AG04450 (cell line): ENCODE measurements around the gene SYTL3. TPM values are rescaled to one million over a fixed set of nuclear protein-coding genes. Genes with fewer than 3 reads are reported as not detected.

Experiments
- CTCF ChIA-PET: fragments of 300-600, 350-600 bp; formaldehyde crosslinking; extraction: SDS; loops from one replicate; lab custom pipeline; 2022; ENCODE audit warnings: antibody characterized with exemption, inconsistent platforms; lab: Charles Lee
- POLR2A ChIA-PET: fragments of 350-600 bp; formaldehyde crosslinking; extraction: SDS; loops from one replicate; lab custom pipeline; 2021; ENCODE audit warnings: antibody characterized with exemption, inconsistent platforms; lab: Yijun Ruan, JAX
- DNase-seq: peaks from one replicate; pipeline ENCODE4 v3.0.0-alpha.2; 2011; ENCODE audit warnings: low read depth, low spot score
- H3K27ac ChIP-seq: one replicate; pipeline ENCODE4 v1.5.1; 2012; ENCODE audit warnings: low read depth, low read length, control low read depth
- H3K27me3 ChIP-seq: one replicate; pipeline ENCODE4 v1.6.0; 2012; ENCODE audit warnings: low read length; ENCODE audit not compliant: control insufficient read depth, insufficient read depth
- H3K4me3 ChIP-seq: 2 replicates; pipeline ENCODE4 v1.5.1; 2011; ENCODE audit warnings: mild to moderate bottlenecking, low read depth, low read length, control low read depth
- H3K9me3 ChIP-seq: 2 replicates; pipeline ENCODE4 v1.5.1; 2012; ENCODE audit warnings: low read length; ENCODE audit not compliant: control insufficient read depth, insufficient read depth
- polyA plus RNA-seq: library from polyadenylated mRNA; depleted of rRNA; stranded (reverse); fragments of >200 nt; gene quantifications from 2 replicates; pipeline ENCODE4 v1.2.3, GENCODE V29; 2011
- TF ChIP-seq, protein P1 (sequence below): IDR thresholded peaks from 2 replicates; pipeline ENCODE4 v1.5.1; 2011; ENCODE audit warnings: low read depth, low read length, control low read depth, inconsistent platforms

The SYTL3 gene
- polyA plus RNA-seq, 1 experiment = 1.6 TPM

DNA sequence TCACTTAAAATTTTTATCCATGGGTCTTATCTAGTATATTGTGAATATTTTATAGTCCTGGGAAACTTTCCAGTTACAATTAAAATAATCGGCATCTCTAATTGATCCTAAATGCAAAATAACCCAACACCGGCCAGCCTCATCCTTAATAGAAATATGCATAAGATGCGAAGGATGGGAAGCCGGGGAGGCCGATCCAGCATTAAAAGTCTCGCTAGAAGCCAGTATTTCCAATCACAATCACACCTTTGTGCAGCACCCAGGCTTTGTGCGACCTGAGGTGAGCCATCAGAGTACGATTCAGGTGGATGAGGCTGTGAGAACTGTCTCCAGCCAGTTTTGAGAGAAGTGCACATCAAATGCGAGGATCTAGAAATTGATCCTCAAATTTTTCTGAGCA is 104.0 kb downstream of the SYTL3 start:
- Histone ChIP-seq H3K9me3 (no peaks in the 10 kb centered on the region), H3K27me3 (no peaks in the 10 kb centered on the region), H3K27ac (no peak overlapping the region), H3K4me3 (no peak overlapping the region)
- no peak for DNase-seq
- ChIA-PET CTCF (no interaction called here), POLR2A (no interaction called here)
- TF ChIP-seq, protein P1, sequence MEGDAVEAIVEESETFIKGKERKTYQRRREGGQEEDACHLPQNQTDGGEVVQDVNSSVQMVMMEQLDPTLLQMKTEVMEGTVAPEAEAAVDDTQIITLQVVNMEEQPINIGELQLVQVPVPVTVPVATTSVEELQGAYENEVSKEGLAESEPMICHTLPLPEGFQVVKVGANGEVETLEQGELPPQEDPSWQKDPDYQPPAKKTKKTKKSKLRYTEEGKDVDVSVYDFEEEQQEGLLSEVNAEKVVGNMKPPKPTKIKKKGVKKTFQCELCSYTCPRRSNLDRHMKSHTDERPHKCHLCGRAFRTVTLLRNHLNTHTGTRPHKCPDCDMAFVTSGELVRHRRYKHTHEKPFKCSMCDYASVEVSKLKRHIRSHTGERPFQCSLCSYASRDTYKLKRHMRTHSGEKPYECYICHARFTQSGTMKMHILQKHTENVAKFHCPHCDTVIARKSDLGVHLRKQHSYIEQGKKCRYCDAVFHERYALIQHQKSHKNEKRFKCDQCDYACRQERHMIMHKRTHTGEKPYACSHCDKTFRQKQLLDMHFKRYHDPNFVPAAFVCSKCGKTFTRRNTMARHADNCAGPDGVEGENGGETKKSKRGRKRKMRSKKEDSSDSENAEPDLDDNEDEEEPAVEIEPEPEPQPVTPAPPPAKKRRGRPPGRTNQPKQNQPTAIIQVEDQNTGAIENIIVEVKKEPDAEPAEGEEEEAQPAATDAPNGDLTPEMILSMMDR = no peak

DNA sequence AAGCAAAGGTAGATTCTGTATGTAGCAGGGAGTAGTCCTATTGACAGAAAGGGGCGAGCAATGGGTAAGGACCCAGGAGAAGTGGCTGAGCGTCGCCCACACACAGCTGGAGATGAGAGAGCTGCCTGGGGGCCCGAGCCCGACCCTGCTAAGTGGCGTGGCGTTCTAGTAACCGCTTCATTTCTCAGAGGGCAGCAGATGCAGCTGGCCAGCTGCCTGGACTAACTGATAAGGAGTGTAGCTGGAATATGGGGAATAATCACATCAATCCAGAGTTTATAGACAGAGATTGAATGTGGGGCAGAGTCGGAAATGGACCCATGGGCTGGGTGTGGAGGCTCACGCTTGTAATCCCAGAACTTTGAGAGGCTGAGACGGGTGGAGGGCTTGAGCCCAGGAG is 104.9 kb downstream of the SYTL3 start:
- Histone ChIP-seq H3K9me3 (no peaks in the 10 kb centered on the region), H3K27ac (no peak overlapping the region), H3K27me3 (no peaks in the 10 kb centered on the region), H3K4me3 (no peak overlapping the region)
- ChIA-PET CTCF (no interaction called here), POLR2A (no interaction called here)
- TF ChIP-seq, protein P1 = no peak
- no peak for DNase-seq

DNA sequence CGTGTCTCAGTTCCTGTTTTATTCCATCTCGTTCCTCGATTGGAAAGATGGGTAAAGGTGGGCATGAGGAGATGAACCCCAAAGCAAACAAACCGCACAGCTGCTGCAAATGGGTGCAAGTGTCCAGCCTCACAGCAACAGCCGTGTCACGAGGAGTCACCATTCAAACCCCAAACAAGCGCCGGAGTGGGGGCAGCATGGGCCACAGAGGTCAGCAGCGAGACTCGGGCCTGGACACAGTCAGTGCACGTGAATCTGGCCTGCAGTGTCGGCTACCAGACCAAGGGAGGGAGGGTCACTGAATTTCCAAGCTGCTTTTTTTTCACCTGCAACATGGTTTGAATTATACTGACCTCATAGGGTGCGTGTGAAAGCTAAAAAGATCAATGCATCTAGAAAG is 105.8 kb downstream of the SYTL3 start:
- H3K9me3 ChIP-seq = no peaks in the 10 kb centered on the region
- no peak for DNase-seq
- H3K27ac ChIP-seq = no peak overlapping the region
- CTCF ChIA-PET = no interaction called here
- H3K27me3 ChIP-seq = no peaks in the 10 kb centered on the region
- H3K4me3 ChIP-seq = no peak overlapping the region
- TF ChIP-seq, protein P1 = no peak
- POLR2A ChIA-PET = no interaction called here

DNA sequence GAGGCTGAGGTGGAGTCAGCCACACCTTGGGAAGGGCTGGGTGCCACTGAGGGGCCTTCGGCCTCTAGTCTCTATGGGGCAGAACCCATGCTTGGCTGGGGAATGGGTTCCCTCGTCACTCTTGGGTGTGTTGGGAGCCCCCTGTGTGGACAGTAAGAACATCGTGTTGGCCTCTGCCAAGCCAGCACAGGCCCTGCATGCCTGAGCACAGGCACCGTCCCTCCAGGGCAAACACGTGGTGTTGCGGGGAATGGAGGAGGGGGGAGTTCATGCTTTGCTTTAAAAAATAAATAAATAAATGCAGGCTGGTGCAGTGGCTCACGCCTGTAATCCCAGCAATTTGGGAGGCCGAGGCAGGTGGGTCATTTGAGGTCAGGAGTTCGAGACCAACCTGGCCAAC is 106.3 kb downstream of the SYTL3 start:
- TF ChIP-seq, protein P1 = no peak
- no peak for DNase-seq
- Histone ChIP-seq H3K4me3 (no peak overlapping the region), H3K27ac (no peak overlapping the region), H3K9me3 (no peaks in the 10 kb centered on the region), H3K27me3 (no peaks in the 10 kb centered on the region)
- ChIA-PET CTCF (no interaction called here), POLR2A (no interaction called here)

DNA sequence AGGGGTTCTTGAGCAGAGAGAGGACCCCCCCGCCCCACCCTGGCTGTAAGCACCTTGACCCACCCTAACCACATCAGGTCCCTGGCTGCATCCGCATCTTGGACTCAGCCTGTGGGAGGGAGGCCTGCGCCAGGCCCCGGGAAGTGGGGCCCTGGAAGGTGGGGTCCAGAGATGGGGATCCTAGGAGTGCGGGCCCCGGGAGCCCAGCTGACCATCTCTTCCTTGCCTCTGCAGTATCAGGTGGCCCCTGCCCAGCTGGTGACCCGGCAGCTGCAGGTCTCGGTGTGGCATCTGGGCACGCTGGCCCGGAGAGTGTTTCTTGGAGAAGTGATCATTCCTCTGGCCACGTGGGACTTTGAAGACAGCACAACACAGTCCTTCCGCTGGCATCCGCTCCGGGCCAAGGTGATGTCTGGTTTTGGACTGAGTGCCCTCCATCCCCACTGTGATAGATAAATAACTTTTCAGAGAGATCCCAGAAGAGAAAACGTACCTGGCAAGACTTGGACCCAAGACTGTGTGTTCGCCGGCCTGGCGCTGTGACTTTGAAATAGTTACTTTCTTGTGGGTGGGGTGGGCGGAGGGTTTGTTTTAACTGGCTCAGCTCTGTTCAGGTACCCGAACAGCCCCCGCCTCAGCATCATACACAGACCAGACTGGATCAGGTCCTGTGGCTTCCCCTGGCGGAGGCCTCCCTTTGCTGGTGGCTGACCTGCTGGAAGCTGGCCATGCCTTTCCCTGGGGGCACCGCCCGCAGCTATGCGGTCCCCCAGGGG is 107.3 kb downstream of the SYTL3 start:
- CTCF ChIA-PET = no interaction called here
- H3K9me3 ChIP-seq = no peaks in the 10 kb centered on the region
- no peak for DNase-seq

More for the DNA sequence above, 107.3 kb downstream of the SYTL3 start:
- H3K4me3 ChIP-seq = no peak overlapping the region
- POLR2A ChIA-PET = no interaction called here
- no peaks in the 10 kb centered on the region for H3K27me3 ChIP-seq
- TF ChIP-seq, protein P1 = no peak
- no peak overlapping the region for H3K27ac ChIP-seq
